ENCODE measurements around the gene FBXO30.

DNA sequence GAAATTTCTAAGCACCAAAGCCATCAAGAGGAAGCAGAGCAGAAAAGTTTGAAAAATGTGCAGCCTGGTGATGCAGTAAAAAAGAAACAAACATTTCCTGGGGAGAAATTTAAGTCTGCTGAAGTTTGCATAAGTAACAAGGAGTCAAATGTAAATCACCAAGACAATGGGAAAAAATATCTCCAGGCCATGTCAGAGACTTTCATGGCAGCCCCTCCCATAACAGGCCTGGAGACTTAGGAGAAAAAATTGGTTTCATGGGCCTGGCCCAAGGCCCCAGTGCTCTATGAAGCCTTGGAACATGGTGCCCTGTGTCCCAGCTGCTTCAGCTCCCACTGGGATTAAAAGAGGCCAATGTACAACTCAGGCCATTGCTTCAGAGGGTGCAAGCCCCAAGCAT lies 49.1 kb downstream of the FBXO30 start:
- TF ChIP-seq, protein P1, sequence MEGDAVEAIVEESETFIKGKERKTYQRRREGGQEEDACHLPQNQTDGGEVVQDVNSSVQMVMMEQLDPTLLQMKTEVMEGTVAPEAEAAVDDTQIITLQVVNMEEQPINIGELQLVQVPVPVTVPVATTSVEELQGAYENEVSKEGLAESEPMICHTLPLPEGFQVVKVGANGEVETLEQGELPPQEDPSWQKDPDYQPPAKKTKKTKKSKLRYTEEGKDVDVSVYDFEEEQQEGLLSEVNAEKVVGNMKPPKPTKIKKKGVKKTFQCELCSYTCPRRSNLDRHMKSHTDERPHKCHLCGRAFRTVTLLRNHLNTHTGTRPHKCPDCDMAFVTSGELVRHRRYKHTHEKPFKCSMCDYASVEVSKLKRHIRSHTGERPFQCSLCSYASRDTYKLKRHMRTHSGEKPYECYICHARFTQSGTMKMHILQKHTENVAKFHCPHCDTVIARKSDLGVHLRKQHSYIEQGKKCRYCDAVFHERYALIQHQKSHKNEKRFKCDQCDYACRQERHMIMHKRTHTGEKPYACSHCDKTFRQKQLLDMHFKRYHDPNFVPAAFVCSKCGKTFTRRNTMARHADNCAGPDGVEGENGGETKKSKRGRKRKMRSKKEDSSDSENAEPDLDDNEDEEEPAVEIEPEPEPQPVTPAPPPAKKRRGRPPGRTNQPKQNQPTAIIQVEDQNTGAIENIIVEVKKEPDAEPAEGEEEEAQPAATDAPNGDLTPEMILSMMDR (conservative IDR thresholded peaks at IDR 0.05), result no peak
- no peak for TF ChIP-seq ZFX (IDR thresholded peaks at IDR 0.05)

Measured in C4-2B (cell line).